Neutrophil (primary cell): ENCODE measurements around the gene DBX1.
"Not testable (repeated sequence)": the region's sequence is repeated elsewhere in the genome, so short reads cannot be mapped to it uniquely, and the experiment has no call there.

ENCODE experiments used
- H3K27ac ChIP-seq: fragments of 200-600 bp; sonication (generic); 2 replicates; pipeline ENCODE4 v1.5.1; 2016; ENCODE audit warnings: mild to moderate bottlenecking, moderate library complexity
- H3K27me3 ChIP-seq: fragments of 200-600 bp; sonication (generic); 2 replicates; pipeline ENCODE4 v1.6.0; 2016; ENCODE audit warnings: mild to moderate bottlenecking
- H3K36me3 ChIP-seq: fragments of 200-600 bp; sonication (generic); 2 replicates; pipeline ENCODE4 v1.5.1; 2017
- H3K4me1 ChIP-seq, 2 experiments: fragments of 200-600 bp in 1 of 2; sonication (generic) in 1 of 2; 1 replicate in 1 of 2; 2 replicates in 1 of 2; pipeline versions ENCODE4 v1.5.1 to v1.6.1; 2013 to 2016; ENCODE audit warnings: low read depth in 1 of 2, low read length in 1 of 2, mild to moderate bottlenecking in 1 of 2, moderate library complexity in 1 of 2; ENCODE audit not compliant: control insufficient read depth in 1 of 2, insufficient read depth in 1 of 2
- H3K4me3 ChIP-seq, 2 experiments: fragments of 200-600 bp in 1 of 2; sonication (generic) in 1 of 2; 1 replicate in 1 of 2; 2 replicates in 1 of 2; pipeline ENCODE4 v1.5.1; 2013 to 2016; ENCODE audit warnings: low read depth in 1 of 2, low read length in 1 of 2, mild to moderate bottlenecking in 1 of 2, moderate library complexity in 1 of 2
- H3K9me3 ChIP-seq: fragments of 200-600 bp; sonication (generic); 2 replicates; pipeline ENCODE4 v1.5.1; 2016
- CTCF ChIP-seq: fragments of 200-600 bp; sonication (generic); IDR thresholded peaks from 2 replicates; pipeline ENCODE4 v1.5.1; 2016; ENCODE audit warnings: antibody characterized with exemption

The DBX1 gene

GRCh38 chr11:20132667-20133039 lies 27.6 kb downstream of the DBX1 start:
- Histone ChIP-seq H3K4me1 (peaks cover 6 to 8% of the 10 kb centered on the region in 2 experiments), H3K4me3 (peak overlapping the region in 1 of 2 experiments; percentile 32), H3K9me3 (no peaks in the 10 kb centered on the region), H3K27ac (no peak overlapping the region), H3K27me3 (peaks cover 81% of the 10 kb centered on the region), H3K36me3 (no peaks in the 10 kb centered on the region)
- no peak for TF ChIP-seq CTCF

GRCh38 chr11:20131788-20132666 lies 28.2 kb downstream of the DBX1 start:
- Histone ChIP-seq H3K9me3 (no peaks in the 10 kb centered on the region), H3K27ac (no peak overlapping the region), H3K4me3 (peak overlapping the region in 1 of 2 experiments; percentile 32), H3K36me3 (no peaks in the 10 kb centered on the region), H3K4me1 (peaks cover 6 to 8% of the 10 kb centered on the region in 2 experiments), H3K27me3 (peaks cover 80% of the 10 kb centered on the region)
- TF ChIP-seq CTCF, result peak; percentile 24

- TF ChIP-seq CTCF, result no peak
- Histone ChIP-seq H3K27ac (no peak overlapping the region), H3K9me3 (no peaks in the 10 kb centered on the region), H3K36me3 (no peaks in the 10 kb centered on the region), H3K4me1 (peaks cover 6 to 8% of the 10 kb centered on the region in 2 experiments), H3K27me3 (peaks cover 61% of the 10 kb centered on the region), H3K4me3 (no peak overlapping the region)
Observed at GRCh38 chr11:20129665-20130064, 30.6 kb downstream of the DBX1 start.

- not testable (repeated sequence) for H3K36me3 ChIP-seq, H3K9me3 ChIP-seq, H3K4me3 ChIP-seq, H3K27ac ChIP-seq, H3K4me1 ChIP-seq
- H3K27me3 ChIP-seq, result peaks cover 50% of the 10 kb centered on the region
Observed at GRCh38 chr11:20128528-20128825, 31.8 kb downstream of the DBX1 start.

GRCh38 chr11:20127671-20128527 lies 32.4 kb downstream of the DBX1 start:
- Histone ChIP-seq H3K27me3 (peaks cover 44% of the 10 kb centered on the region), H3K36me3 (no peaks in the 10 kb centered on the region), H3K4me1 (peaks cover 6 to 8% of the 10 kb centered on the region in 2 experiments), H3K9me3 (no peaks in the 10 kb centered on the region), H3K27ac (no peak overlapping the region), H3K4me3 (no peak overlapping the region)
- peak; percentile 48 for TF ChIP-seq CTCF

- Histone ChIP-seq H3K4me3 (no peak overlapping the region), H3K4me1 (peaks cover 0 to 1% of the 10 kb centered on the region in 2 experiments), H3K27me3 (peaks cover 32% of the 10 kb centered on the region), H3K9me3 (no peaks in the 10 kb centered on the region), H3K36me3 (no peaks in the 10 kb centered on the region), H3K27ac (no peak overlapping the region)
- no peak for TF ChIP-seq CTCF
Observed at GRCh38 chr11:20126724-20127123, 33.6 kb downstream of the DBX1 start.
